ENCODE results near the gene DNAJA3.
"Not testable (repeated sequence)": the region's sequence is repeated elsewhere in the genome, so short reads cannot be mapped to it uniquely, and the experiment has no call there.

The DNAJA3 gene

GRCh38 chr16:4389051-4389955, 36.4 kb upstream of the DNAJA3 start:
- FAIRE-seq (no peak), DNase-seq (ENCODE audit: insufficient read length, low spot score) (no peak)
- TF ChIP-seq CTCF (IDR thresholded peaks at IDR 0.05; ENCODE audit: insufficient read depth, missing control alignments), result no peak

DNA sequence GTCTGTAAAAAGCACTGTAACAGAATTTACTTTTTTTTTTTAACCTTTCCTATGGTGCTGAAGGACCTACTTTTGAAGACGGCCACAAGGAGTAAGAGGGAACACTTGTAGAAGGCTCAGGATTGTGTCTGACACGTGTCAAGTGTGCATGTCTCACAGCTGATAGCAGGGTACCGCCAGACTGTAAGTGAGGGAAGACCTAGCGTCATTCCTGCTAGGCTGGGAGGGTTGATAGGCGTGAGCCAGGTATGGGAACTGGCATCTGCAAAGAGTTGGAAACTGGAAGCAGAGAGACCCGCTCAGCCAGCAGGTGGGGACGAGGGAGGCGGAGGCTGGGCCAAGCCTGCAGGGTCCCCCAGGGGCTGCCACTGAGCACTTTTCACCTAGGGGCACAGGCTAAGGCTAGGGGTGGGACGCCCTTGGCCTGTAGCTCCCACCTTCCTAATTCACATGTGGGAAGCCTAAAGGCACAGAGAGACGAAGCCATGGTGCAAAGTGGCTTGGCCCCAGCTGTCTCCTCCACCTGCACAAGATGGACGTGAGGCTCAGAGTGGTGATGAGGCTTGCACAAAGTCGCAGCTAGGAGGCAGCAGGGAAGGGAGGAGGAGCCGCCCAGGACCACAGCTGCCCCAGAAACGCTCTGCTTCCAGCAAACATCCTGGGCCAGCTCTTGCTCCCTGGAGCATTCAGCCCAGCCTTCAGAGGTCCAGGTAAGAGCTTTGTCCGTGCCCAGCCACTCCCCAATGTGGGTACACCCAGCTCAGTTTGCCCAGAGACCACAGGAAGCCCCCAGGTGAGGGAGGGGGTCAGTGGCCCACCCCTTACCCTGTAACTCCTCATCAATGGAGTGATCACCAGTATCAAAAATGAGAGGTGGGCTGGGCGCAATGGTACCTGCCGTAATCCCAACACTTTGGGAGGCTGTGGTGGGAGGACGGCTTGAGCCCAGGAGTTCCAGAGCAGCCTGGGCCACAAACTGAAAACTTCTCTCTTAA, 35.1 kb upstream of the DNAJA3 start:
- no peak for FAIRE-seq
- TF ChIP-seq CTCF (IDR thresholded peaks at IDR 0.05; ENCODE audit: insufficient read depth, missing control alignments), result no peak
- DNase-seq (ENCODE audit: insufficient read length, low spot score), result no peak

GRCh38 chr16:4391631-4392381, 33.9 kb upstream of the DNAJA3 start:
- no peak for DNase-seq (ENCODE audit: insufficient read length, low spot score)
- TF ChIP-seq CTCF (IDR thresholded peaks at IDR 0.05; ENCODE audit: insufficient read depth, missing control alignments), result no peak
- FAIRE-seq, result no peak

DNA sequence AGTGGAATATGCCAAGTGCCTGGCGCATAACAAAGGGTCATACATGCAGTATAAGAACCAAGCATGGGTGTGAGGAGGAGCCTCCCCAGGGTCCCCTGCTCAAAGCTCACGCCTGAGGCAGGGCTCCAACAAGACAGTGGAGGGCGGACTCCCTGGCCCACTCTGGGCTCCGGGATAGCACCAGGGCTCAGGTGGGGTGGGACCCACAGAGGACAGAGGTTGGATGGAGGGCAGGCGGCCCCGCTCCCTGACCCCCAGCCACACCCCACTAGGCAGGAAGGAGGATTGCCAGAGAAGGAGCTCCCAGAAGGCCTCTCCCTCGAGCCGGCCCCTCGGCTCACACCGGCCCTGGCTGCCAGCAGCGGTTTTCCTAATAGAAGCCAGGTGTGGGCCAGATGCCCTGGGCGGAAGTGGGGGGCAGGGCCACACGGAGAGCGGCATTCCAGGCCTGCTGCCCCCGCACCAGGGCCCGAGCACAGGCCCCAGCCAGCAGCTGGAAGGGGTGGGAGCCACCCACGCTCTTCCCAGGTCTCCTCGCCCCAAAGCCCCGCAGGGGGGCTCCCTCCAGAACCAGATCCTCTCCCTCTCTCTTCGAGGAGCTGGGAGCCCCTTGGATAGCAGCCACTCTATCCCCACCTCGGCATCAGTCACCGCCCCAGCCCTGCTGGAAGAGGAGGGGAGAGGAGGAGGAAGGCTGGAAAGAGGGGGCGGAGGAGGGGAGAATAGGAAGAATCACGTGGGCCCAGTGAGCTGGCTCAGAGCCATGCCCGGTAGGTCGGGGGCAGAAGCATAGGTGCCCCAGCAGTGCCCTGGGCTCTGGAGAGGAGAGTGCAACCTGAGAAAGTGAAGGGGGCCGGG, 33.1 kb upstream of the DNAJA3 start:
- no peak for FAIRE-seq
- DNase-seq (ENCODE audit: insufficient read length, low spot score), result no peak
- no peak for TF ChIP-seq CTCF (IDR thresholded peaks at IDR 0.05; ENCODE audit: insufficient read depth, missing control alignments)

GRCh38 chr16:4393240-4393600, 32.4 kb upstream of the DNAJA3 start:
- DNase-seq (ENCODE audit: insufficient read length, low spot score) (no peak), FAIRE-seq (no peak)
- no peak for TF ChIP-seq CTCF (IDR thresholded peaks at IDR 0.05; ENCODE audit: insufficient read depth, missing control alignments)

- DNase-seq (ENCODE audit: insufficient read length, low spot score); FAIRE-seq: not testable (repeated sequence)
These were observed 31.8 kb upstream of the DNAJA3 start for GRCh38 chr16:4393850-4394249.

All from D721Med (cell line).